OCI-LY7 (cell line): ENCODE measurements around the gene PLEKHH1. TPM values are rescaled to one million over a fixed set of nuclear protein-coding genes. Genes with fewer than 3 reads are reported as not detected.
A peak's percentile ranks its signal among the peaks of the same experiment; 100 is the strongest.

Experiments
- Bru-seq: library from RNA; stranded (reverse); fragments of 400-500 nt; gene quantifications from one replicate; lab custom pipeline; 2021; lab: Mats Ljungman, UMichigan
- BruChase-seq, 2 experiments: library from RNA; stranded (reverse); fragments of 400-500 nt; gene quantifications; one replicate each; lab custom pipeline; 2021; lab: Mats Ljungman, UMichigan
- BruUV-seq: library from RNA; stranded (reverse); fragments of 400-500 nt; replicated peaks from 2 replicates; lab custom pipeline; 2021; lab: Mats Ljungman, UMichigan
- CTCF ChIA-PET: fragments of 300-600 bp; sonication (Branson Sonifier 250); formaldehyde crosslinking; loops from one replicate; lab custom pipeline; 2022; ENCODE audit warnings: antibody characterized with exemption; ENCODE audit not compliant: unreplicated experiment; lab: Charles Lee
- POLR2A ChIA-PET: fragments of 300-600 bp; sonication (Branson Sonifier 250); formaldehyde crosslinking; loops from one replicate; lab custom pipeline; 2022; ENCODE audit warnings: antibody characterized with exemption; lab: Charles Lee
- DNase-seq: peaks from one replicate; pipeline ENCODE4 v3.0.0-alpha.2; 2015; ENCODE audit warnings: low spot score
- H2AFZ ChIP-seq: fragments of 200-600 bp; sonication (generic), shearing (Covaris generic); 2 replicates; pipeline ENCODE4 v1.6.1; 2014; ENCODE audit warnings: mild to moderate bottlenecking, antibody characterized with exemption, low read length, moderate library complexity
- H3K27ac ChIP-seq: fragments of 200-600 bp; sonication (generic); 2 replicates; pipeline ENCODE4 v1.5.1; 2014; ENCODE audit warnings: mixed run types, low read depth, mild to moderate bottlenecking, moderate library complexity, low read length, inconsistent platforms; ENCODE audit not compliant: poor library complexity, severe bottlenecking
- H3K36me3 ChIP-seq: fragments of 200-600 bp; sonication (generic); 2 replicates; pipeline ENCODE4 v1.6.1; 2014; ENCODE audit warnings: mild to moderate bottlenecking, antibody characterized with exemption, low read length, moderate library complexity, mixed read lengths; ENCODE audit not compliant: insufficient read depth
- H3K4me1 ChIP-seq: fragments of 200-600 bp; sonication (generic); 2 replicates; pipeline ENCODE4 v1.5.1; 2014; ENCODE audit warnings: mild to moderate bottlenecking, low read length; ENCODE audit not compliant: insufficient read depth, poor library complexity, severe bottlenecking
- H3K4me2 ChIP-seq: fragments of 200-600 bp; sonication (generic); 2 replicates; pipeline ENCODE4 v1.6.1; 2014; ENCODE audit warnings: mild to moderate bottlenecking, low read length
- H3K4me3 ChIP-seq: fragments of 200-600 bp; sonication (generic); 2 replicates; pipeline ENCODE4 v1.5.1; 2014; ENCODE audit warnings: mild to moderate bottlenecking, low read depth, low read length; ENCODE audit not compliant: poor library complexity, severe bottlenecking
- H3K79me2 ChIP-seq: fragments of 200-600 bp; sonication (generic); 2 replicates; pipeline ENCODE4 v1.6.1; 2016; ENCODE audit warnings: low read depth, mild to moderate bottlenecking, low read length, moderate library complexity, mixed read lengths; ENCODE audit not compliant: insufficient read depth
- H3K9me2 ChIP-seq: fragments of 200-600 bp; sonication (generic); 2 replicates; pipeline ENCODE4 v1.6.1; 2016; ENCODE audit warnings: mild to moderate bottlenecking, low read length, mixed read lengths; ENCODE audit not compliant: insufficient read depth
- H3K9me3 ChIP-seq: fragments of 200-600 bp; sonication (generic); 2 replicates; pipeline ENCODE4 v1.6.1; 2014; ENCODE audit warnings: mild to moderate bottlenecking, mixed run types, low read length, mixed read lengths
- H4K20me1 ChIP-seq: fragments of 200-600 bp; sonication (generic); 2 replicates; pipeline ENCODE4 v1.6.1; 2014; ENCODE audit warnings: mild to moderate bottlenecking, antibody characterized with exemption, low read length, moderate library complexity, mixed read lengths; ENCODE audit not compliant: insufficient read depth
- EZH2phosphoT487 ChIP-seq: fragments of 200-600 bp; sonication (generic); IDR thresholded peaks from 2 replicates; pipeline ENCODE4 v1.6.1; 2018; ENCODE audit warnings: low read depth, borderline replicate concordance, mild to moderate bottlenecking, mixed run types, antibody characterized with exemption, low read length, moderate library complexity, mixed read lengths
- intact Hi-C: fragments of 100-400 bp; cut with micrococcal nuclease; formaldehyde crosslinking; loops from one replicate; pipeline ENCODE4 v1.10.0; 2022; ENCODE audit not compliant: unreplicated experiment
- long read RNA-seq: library from polyadenylated mRNA; stranded (forward); transcript quantifications from one replicate; pipeline ENCODE4 v2.0.0, GENCODE V29; 2022
- total RNA-seq, 2 experiments: library from RNA; depleted of rRNA in 1 of 2; stranded (reverse); fragments of >200 nt in 1 of 2; shearing (Covaris generic) in 1 of 2; gene quantifications; 2 replicates each; pipeline ENCODE4 v1.2.3, GENCODE V29; 2014 to 2022
- TF ChIP-seq, protein P1 (sequence below): fragments of 200-600 bp; sonication (generic); conservative IDR thresholded peaks from 2 replicates; pipeline ENCODE4 v1.5.1; 2014; ENCODE audit warnings: mild to moderate bottlenecking, antibody characterized with exemption, low read length, moderate library complexity, mixed read lengths

The PLEKHH1 gene
- total RNA-seq (2014; rRNA removed; shearing (Covaris generic)) = not detected in 2 replicates
- total RNA-seq (2022) = not detected in 2 replicates
- Bru-seq, nascent RNA = percentile 3 among the genes with signal in this experiment
- percentile 7 among the genes with signal in this experiment for BruChase-seq, experiment 1, labeled RNA remaining after a 6-hour chase
- BruChase-seq, experiment 2, labeled RNA remaining after a 2-hour chase = percentile 5 among the genes with signal in this experiment
- long read RNA-seq = 0 reads

- ChIA-PET CTCF (no interaction called here), POLR2A (no interaction called here)
- H3K9me2 ChIP-seq = no peaks in the 10 kb centered on the region
- H3K79me2 ChIP-seq = no peaks in the 10 kb centered on the region
- no peak within 1 kb of the TSS for H3K27ac ChIP-seq
- 0 out of 2 replicates have a peak within 1 kb of the TSS, but pooled peaks have one; percentile 15 for H3K4me2 ChIP-seq
- intact Hi-C loops = no loop called here
- peak within 1 kb of the TSS; percentile 25 for H3K4me3 ChIP-seq
- no peaks in the 10 kb centered on the region for H3K9me3 ChIP-seq
- no TSS peak for BruUV-seq
- H3K36me3 ChIP-seq = no peaks in the 10 kb centered on the region
- no peak within 1 kb of the TSS for H2AFZ ChIP-seq
- no peak for TF ChIP-seq EZH2phosphoT487
- TF ChIP-seq, protein P1, sequence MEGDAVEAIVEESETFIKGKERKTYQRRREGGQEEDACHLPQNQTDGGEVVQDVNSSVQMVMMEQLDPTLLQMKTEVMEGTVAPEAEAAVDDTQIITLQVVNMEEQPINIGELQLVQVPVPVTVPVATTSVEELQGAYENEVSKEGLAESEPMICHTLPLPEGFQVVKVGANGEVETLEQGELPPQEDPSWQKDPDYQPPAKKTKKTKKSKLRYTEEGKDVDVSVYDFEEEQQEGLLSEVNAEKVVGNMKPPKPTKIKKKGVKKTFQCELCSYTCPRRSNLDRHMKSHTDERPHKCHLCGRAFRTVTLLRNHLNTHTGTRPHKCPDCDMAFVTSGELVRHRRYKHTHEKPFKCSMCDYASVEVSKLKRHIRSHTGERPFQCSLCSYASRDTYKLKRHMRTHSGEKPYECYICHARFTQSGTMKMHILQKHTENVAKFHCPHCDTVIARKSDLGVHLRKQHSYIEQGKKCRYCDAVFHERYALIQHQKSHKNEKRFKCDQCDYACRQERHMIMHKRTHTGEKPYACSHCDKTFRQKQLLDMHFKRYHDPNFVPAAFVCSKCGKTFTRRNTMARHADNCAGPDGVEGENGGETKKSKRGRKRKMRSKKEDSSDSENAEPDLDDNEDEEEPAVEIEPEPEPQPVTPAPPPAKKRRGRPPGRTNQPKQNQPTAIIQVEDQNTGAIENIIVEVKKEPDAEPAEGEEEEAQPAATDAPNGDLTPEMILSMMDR = no peak
- no peaks in the 10 kb centered on the region for H3K4me1 ChIP-seq
- DNase-seq = no peak
- no peaks in the 10 kb centered on the region for H4K20me1 ChIP-seq
These were observed at the start of gene PLEKHH1 for GRCh38 chr14:67532998-67533753. TSS of gene PLEKHH1 (plus strand) at chr14:67533290. CDS start at chr14:67541868, 8,578 bp downstream.

GRCh38 chr14:67483579-67484285 lies 49.4 kb upstream of the PLEKHH1 start:
- H3K9me3 ChIP-seq = peaks cover 9% of the 10 kb centered on the region; the same call in 1 of the 2 replicates
- BruUV-seq = no TSS peak
- TF ChIP-seq, protein P1 = no peak
- TF ChIP-seq EZH2phosphoT487 = no peak
- no peaks in the 10 kb centered on the region for H4K20me1 ChIP-seq
- no peak overlapping the region for H2AFZ ChIP-seq
- H3K27ac ChIP-seq = no peak overlapping the region
- no peak for DNase-seq
- no peak overlapping the region for H3K4me3 ChIP-seq
- intact Hi-C loops = no loop called here
- H3K79me2 ChIP-seq = no peaks in the 10 kb centered on the region
- no peak overlapping the region for H3K4me2 ChIP-seq
- ChIA-PET POLR2A (no interaction called here), CTCF (no interaction called here)
- peaks cover 40% of the 10 kb centered on the region for H3K4me1 ChIP-seq
- peaks cover 15% of the 10 kb centered on the region for H3K36me3 ChIP-seq
- no peaks in the 10 kb centered on the region for H3K9me2 ChIP-seq
